Measurements from ENCODE around the gene RAC2. TPM values are rescaled to one million over a fixed set of nuclear protein-coding genes. Genes with fewer than 3 reads are reported as not detected.

RAC2 gene
- total and polyA plus RNA-seq, 2 experiments from 2014 or later = 9.9 to 10.5 TPM

GRCh38 chr22:37258005-37258752 is 14.1 kb upstream of the RAC2 start:
- H3K79me2 ChIP-seq = no peaks in the 10 kb centered on the region
- no peak overlapping the region for H2AFZ ChIP-seq
- H3K27me3 ChIP-seq = peaks cover 4% of the 10 kb centered on the region
- DNase-seq (ENCODE audit: low spot score) = no peak
- no peak overlapping the region for H3K27ac ChIP-seq
- H3K4me2 ChIP-seq = no peak overlapping the region
- H3K36me3 ChIP-seq (replicated peaks; ENCODE audit: insufficient read depth, low read depth) = no peaks in the 10 kb centered on the region
- H3K9me3 ChIP-seq (ENCODE audit: low read depth) = no peaks in the 10 kb centered on the region
- 77% methylated on average over 9 of the region's 9 CpGs for WGBS (ENCODE audit: low lambda C conversion rate, missing lambda C conversion rate)
- no peak overlapping the region for H3K4me3 ChIP-seq
- H4K20me1 ChIP-seq (ENCODE audit: insufficient read depth, poor library complexity, severe bottlenecking) = no peaks in the 10 kb centered on the region
- no peaks in the 10 kb centered on the region for H3K9me2 ChIP-seq (replicated peaks; ENCODE audit: insufficient read depth)
- H3K4me1 ChIP-seq (ENCODE audit: insufficient read depth) = peaks cover 15% of the 10 kb centered on the region
- TF ChIP-seq EZH2phosphoT487 (IDR thresholded peaks at IDR 0.05; ENCODE audit: low read depth, severe bottlenecking, unreplicated experiment) = no peak
- no peak for TF ChIP-seq EZH2 (IDR thresholded peaks at IDR 0.05; ENCODE audit: borderline replicate concordance)
- no peak for TF ChIP-seq CTCF (IDR thresholded peaks at IDR 0.05; ENCODE audit: poor library complexity)

- no peaks in the 10 kb centered on the region for H3K79me2 ChIP-seq
- H3K9me3 ChIP-seq (ENCODE audit: low read depth) = no peaks in the 10 kb centered on the region
- no peak for DNase-seq (ENCODE audit: low spot score)
- no peak overlapping the region for H2AFZ ChIP-seq
- H3K4me1 ChIP-seq (ENCODE audit: insufficient read depth) = peaks cover 15% of the 10 kb centered on the region
- peaks cover 4% of the 10 kb centered on the region for H3K27me3 ChIP-seq
- H3K4me3 ChIP-seq = no peak overlapping the region
- no peaks in the 10 kb centered on the region for H3K36me3 ChIP-seq (replicated peaks; ENCODE audit: insufficient read depth, low read depth)
- no peak for TF ChIP-seq EZH2 (IDR thresholded peaks at IDR 0.05; ENCODE audit: borderline replicate concordance)
- no peak for TF ChIP-seq CTCF (IDR thresholded peaks at IDR 0.05; ENCODE audit: poor library complexity)
- no peak for TF ChIP-seq EZH2phosphoT487 (IDR thresholded peaks at IDR 0.05; ENCODE audit: low read depth, severe bottlenecking, unreplicated experiment)
- H3K27ac ChIP-seq = no peak overlapping the region
- H4K20me1 ChIP-seq (ENCODE audit: insufficient read depth, poor library complexity, severe bottlenecking) = no peaks in the 10 kb centered on the region
- no peak overlapping the region for H3K4me2 ChIP-seq
- whole genome bisulfite sequencing (ENCODE audit: low lambda C conversion rate, missing lambda C conversion rate) = 66% methylated on average over 10 of the region's 10 CpGs
- no peaks in the 10 kb centered on the region for H3K9me2 ChIP-seq (replicated peaks; ENCODE audit: insufficient read depth)
Observed at GRCh38 chr22:37256075-37256726, 12.1 kb upstream of the RAC2 start.

GRCh38 chr22:37255558-37256006 is 11.5 kb upstream of the RAC2 start:
- no peaks in the 10 kb centered on the region for H3K79me2 ChIP-seq
- DNase-seq (ENCODE audit: low spot score) = no peak
- no peak overlapping the region for H3K27ac ChIP-seq
- H2AFZ ChIP-seq = no peak overlapping the region
- peaks cover 15% of the 10 kb centered on the region for H3K4me1 ChIP-seq (ENCODE audit: insufficient read depth)
- no peaks in the 10 kb centered on the region for H4K20me1 ChIP-seq (ENCODE audit: insufficient read depth, poor library complexity, severe bottlenecking)
- H3K4me3 ChIP-seq = no peak overlapping the region
- TF ChIP-seq CTCF (IDR thresholded peaks at IDR 0.05; ENCODE audit: poor library complexity) = no peak
- TF ChIP-seq EZH2 (IDR thresholded peaks at IDR 0.05; ENCODE audit: borderline replicate concordance) = no peak
- TF ChIP-seq EZH2phosphoT487 (IDR thresholded peaks at IDR 0.05; ENCODE audit: low read depth, severe bottlenecking, unreplicated experiment) = no peak
- peaks cover 4% of the 10 kb centered on the region for H3K27me3 ChIP-seq
- H3K4me2 ChIP-seq = no peak overlapping the region
- no peaks in the 10 kb centered on the region for H3K36me3 ChIP-seq (replicated peaks; ENCODE audit: insufficient read depth, low read depth)
- H3K9me2 ChIP-seq (replicated peaks; ENCODE audit: insufficient read depth) = no peaks in the 10 kb centered on the region
- no peaks in the 10 kb centered on the region for H3K9me3 ChIP-seq (ENCODE audit: low read depth)
